Left lung (tissue), 10 donors: ENCODE results near the gene GOT2. TPM values are rescaled to one million over a fixed set of nuclear protein-coding genes. Genes with fewer than 3 reads are reported as not detected.

Source experiments
- ATAC-seq: fragments of 200-7000 bp; cut with Tn5 transposase; one replicate; pipeline ENCODE4 v1.9.1; 2020; ENCODE audit warnings: moderate library complexity
- DNase-seq, 4 donors: peaks; one replicate each; pipeline ENCODE4 v3.0.0-alpha.2; 2013 to 2020
- H3K27ac ChIP-seq, 2 donors: fragments of 200-600 bp; sonication (generic) in 1 of 2; one replicate each; pipeline versions ENCODE4 v1.5.0 to v1.8.0; 2020 to 2021
- H3K27me3 ChIP-seq, 2 donors: fragments of 200-600 bp; sonication (generic) in 1 of 2; one replicate each; pipeline versions ENCODE4 v1.5.0 to v1.8.0; 2020 to 2021
- H3K36me3 ChIP-seq, 2 donors: fragments of 200-600 bp; sonication (generic) in 1 of 2; one replicate each; pipeline versions ENCODE4 v1.5.0 to v1.8.0; 2020 to 2021
- H3K4me1 ChIP-seq, 2 donors: fragments of 200-600 bp; one replicate each; pipeline ENCODE4 v1.8.0; 2021
- H3K4me3 ChIP-seq, 2 donors: fragments of 200-600 bp; sonication (generic) in 1 of 2; one replicate each; pipeline versions ENCODE4 v1.5.0 to v1.8.0; 2020 to 2021; ENCODE audit warnings: mild to moderate bottlenecking in 1 of 2
- H3K9me3 ChIP-seq, 2 donors: fragments of 200-600 bp; sonication (generic) in 1 of 2; one replicate each; pipeline versions ENCODE4 v1.5.0 to v1.8.0; 2020 to 2021
- CTCF ChIP-seq, 2 donors: fragments of 200-600 bp; sonication (generic) in 1 of 2; IDR thresholded peaks; one replicate each; pipeline versions ENCODE4 v1.5.0 to v1.8.0; 2021; ENCODE audit warnings: antibody characterized with exemption in 2 of 2
- intact Hi-C, 2 donors: fragments of 100-400 bp; cut with DNase I; formaldehyde crosslinking; loops; one replicate each; pipeline versions ENCODE4 v1.11.2 to v1.14.2; 2022
- polyA plus RNA-seq, 6 donors: library from polyadenylated mRNA; unstranded; fragments of 120-200 nt; gene quantifications; one replicate each; pipeline ENCODE4 v1.2.1, GENCODE V29; 2013; ENCODE audit not compliant: insufficient read length in 6 of 6
- total RNA-seq, 2 donors: library from RNA; stranded (reverse); fragmentation: NEBNext Ultra II Directional; extraction: Animal tissue kit (Norgen Biotek cat#: 25700); gene quantifications; one replicate each; pipeline ENCODE4 v1.2.1, GENCODE V29; 2021
- donor health status: DM: no; HTN: yes; CAD: no.
- donor health status: DM: no; HTN: no; CAD: no.

The GOT2 gene
- total and polyA plus RNA-seq, 8 donors: 51.9 to 70.5 (median 56.6) TPM

- no peak overlapping the region for H3K4me3 ChIP-seq
- no peaks in the 10 kb centered on the region for H3K9me3 ChIP-seq
- H3K27ac ChIP-seq: no peak overlapping the region
- peaks cover 0 to 57% of the 10 kb centered on the region in 2 donors for H3K36me3 ChIP-seq
- intact Hi-C loops: no loop called here
- ATAC-seq (no peak), DNase-seq (no peak)
- no peak for TF ChIP-seq CTCF (IDR thresholded peaks at IDR 0.05)
- no peaks in the 10 kb centered on the region for H3K4me1 ChIP-seq
- H3K27me3 ChIP-seq: no peaks in the 10 kb centered on the region
These were observed 11.0 kb downstream of the GOT2 start for GRCh38 chr16:58723109-58723508.

- TF ChIP-seq CTCF (IDR thresholded peaks at IDR 0.05): no peak
- intact Hi-C loops: no loop called here
- no peak overlapping the region for H3K27ac ChIP-seq
- no peaks in the 10 kb centered on the region for H3K9me3 ChIP-seq
- no peak overlapping the region for H3K4me3 ChIP-seq
- H3K27me3 ChIP-seq: no peaks in the 10 kb centered on the region
- ATAC-seq (no peak), DNase-seq (no peak)
- H3K4me1 ChIP-seq: no peaks in the 10 kb centered on the region
- peaks cover 4 to 100% of the 10 kb centered on the region in 2 donors for H3K36me3 ChIP-seq
These were observed 16.1 kb downstream of the GOT2 start for GRCh38 chr16:58717994-58718393.

- Histone ChIP-seq H3K36me3 (peaks cover 4 to 100% of the 10 kb centered on the region in 2 donors), H3K4me3 (no peak overlapping the region)
These were observed 17.6 kb downstream of the GOT2 start for GRCh38 chr16:58716468-58716867.

GRCh38 chr16:58713742-58714141 is 20.4 kb downstream of the GOT2 start:
- Histone ChIP-seq H3K27me3 (no peaks in the 10 kb centered on the region), H3K9me3 (no peaks in the 10 kb centered on the region), H3K4me3 (no peak overlapping the region), H3K27ac (no peak overlapping the region), H3K4me1 (no peaks in the 10 kb centered on the region), H3K36me3 (peaks cover 4 to 95% of the 10 kb centered on the region in 2 donors)
- DNase-seq (no peak), ATAC-seq (no peak)
- TF ChIP-seq CTCF (IDR thresholded peaks at IDR 0.05): no peak
- intact Hi-C loops: no loop called here

More at GRCh38 chr16:58716468-58716867, 17.6 kb downstream of the GOT2 start:
- no peak for TF ChIP-seq CTCF (IDR thresholded peaks at IDR 0.05)
- no peaks in the 10 kb centered on the region for H3K9me3 ChIP-seq
- H3K4me1 ChIP-seq: no peaks in the 10 kb centered on the region
- no peak for ATAC-seq
- DNase-seq: no peak
- no peaks in the 10 kb centered on the region for H3K27me3 ChIP-seq
- intact Hi-C loops: no loop called here
- H3K27ac ChIP-seq: no peak overlapping the region

- no peaks in the 10 kb centered on the region for H3K4me1 ChIP-seq
- no peak for DNase-seq
- no peaks in the 10 kb centered on the region for H3K9me3 ChIP-seq
- TF ChIP-seq CTCF (IDR thresholded peaks at IDR 0.05): no peak
- no peaks in the 10 kb centered on the region for H3K27me3 ChIP-seq
- no peak for ATAC-seq
- H3K27ac ChIP-seq: no peak overlapping the region
- intact Hi-C loops: no loop called here
- H3K4me3 ChIP-seq: no peak overlapping the region
- peaks cover 0 to 84% of the 10 kb centered on the region in 2 donors for H3K36me3 ChIP-seq
These were observed 24.8 kb downstream of the GOT2 start for GRCh38 chr16:58709333-58709732.
